ENCODE results near the gene LRP5. TPM values are rescaled to one million over a fixed set of nuclear protein-coding genes. Genes with fewer than 3 reads are reported as not detected.

The LRP5 gene
- total and polyA plus RNA-seq, 9 of the 15 experiments (the other 6 are each of a cell fraction or from before 2014, with no cell fraction given) = 0.48 to 44.2 (median 13.5) TPM

GRCh38 chr11:68309621-68310185 is 2.7 kb upstream of the LRP5 start:
- H3K27me3 ChIP-seq (ENCODE audit: control insufficient read depth in 2 of 2, insufficient read depth in 2 of 2, low read length in 2 of 2) = no peaks in the 10 kb centered on the region
- ATAC-seq (no peak), FAIRE-seq (no peak), DNase-seq (ENCODE audit: extremely low read depth in 1 of 4, low spot score in 3 of 4) (no peak)
- H3K79me2 ChIP-seq (ENCODE audit: control insufficient read depth, insufficient read depth, low read length) = peaks cover 22% of the 10 kb centered on the region
- POLR2A ChIA-PET = interaction anchor here (1.4 to 2.0 kb wide), 2 partner anchors 17 to 38 kb away, joined by 4 to 12 read pairs; partner anchors contain the start of gene C11orf24
- H4K20me1 ChIP-seq (replicated peaks; ENCODE audit: control insufficient read depth, insufficient read depth, low read length) = peaks cover under 1% of the 10 kb centered on the region; the same call in 1 of the 2 replicates
- no peak overlapping the region for H3K4me3 ChIP-seq
- no peak overlapping the region for H3K27ac ChIP-seq (ENCODE audit: extremely low read depth, low read depth, low read length)
- H3K36me3 ChIP-seq (ENCODE audit: control insufficient read depth, insufficient read depth, low read length) = no peaks in the 10 kb centered on the region
- CTCF ChIA-PET (ENCODE audit: low intra/inter-chr PET ratio) = no interaction called here
- BruUV-seq (replicated peaks) = no TSS peak
- no peak overlapping the region for H3K9ac ChIP-seq (ENCODE audit: insufficient read depth in 1 of 2, low read depth in 2 of 2, low read length in 2 of 2)
- no peaks in the 10 kb centered on the region for H3K9me1 ChIP-seq (ENCODE audit: control insufficient read depth, insufficient read depth, low read length)
- peaks cover 1% of the 10 kb centered on the region; the same call in 1 of the 2 replicates for H3K9me3 ChIP-seq (replicated peaks; ENCODE audit: control insufficient read depth, insufficient read depth, low read depth, low read length)
- no peak overlapping the region for H2AFZ ChIP-seq (ENCODE audit: low read depth, low read length)
- peak; percentile 85; the same call in 1 of the 2 replicates for TF ChIP-seq ZKSCAN1 (IDR thresholded peaks at IDR 0.05; ENCODE audit: low read depth, low read length)
- no peak for TF ChIP-seq ZBTB12 (CRISPR knock-in tag; IDR thresholded peaks at IDR 0.05)
- WGBS (ENCODE audit: insufficient coverage, low coverage, missing lambda C conversion rate) = 72% methylated on average over 2 of the region's 2 CpGs
- in situ Hi-C loops (cut with MboI) (no loop called here), intact Hi-C loops (cut with micrococcal nuclease) (no loop called here)
- H3K4me1 ChIP-seq (replicated peaks in 1 of 2; ENCODE audit: control insufficient read depth in 2 of 2, insufficient read depth in 2 of 2, low read length in 2 of 2) = peaks cover 2 to 30% of the 10 kb centered on the region in 2 experiments; a peak in 3 of 5 replicates
- H3K4me2 ChIP-seq (ENCODE audit: insufficient read depth, low read length) = no peak overlapping the region

Data from K562 (cell line).